Mesendoderm (in vitro differentiated cells): ENCODE measurements around the gene CFAP126.
"Not testable (repeated sequence)": the region's sequence is repeated elsewhere in the genome, so short reads cannot be mapped to it uniquely, and the experiment has no call there.

ENCODE experiments used
- DNase-seq: peaks from one replicate; pipeline ENCODE4 v3.0.0; 2013
- H2AK5ac ChIP-seq: 2 replicates; pipeline ENCODE4 v1.6.1; 2013; ENCODE audit warnings: low read length, inconsistent platforms
- H2BK120ac ChIP-seq: 2 replicates; pipeline ENCODE4 v1.6.1; 2013; ENCODE audit warnings: low read depth, mild to moderate bottlenecking, low read length, moderate library complexity, mixed read lengths
- H2BK15ac ChIP-seq: replicated peaks from 2 replicates; pipeline ENCODE4 v1.6.1; 2013; ENCODE audit warnings: low read depth, mild to moderate bottlenecking, moderate library complexity
- H2BK5ac ChIP-seq: 2 replicates; pipeline ENCODE4 v1.6.1; 2013; ENCODE audit warnings: low read length, inconsistent platforms
- H3K18ac ChIP-seq: 2 replicates; pipeline ENCODE4 v1.6.1; 2013; ENCODE audit warnings: mild to moderate bottlenecking, low read length, mixed read lengths
- H3K23ac ChIP-seq: one replicate; pipeline ENCODE4 v1.6.1; 2013; ENCODE audit warnings: low read length
- H3K27ac ChIP-seq: 2 replicates; pipeline ENCODE4 v1.5.1; 2013; ENCODE audit warnings: low read depth, mild to moderate bottlenecking, inconsistent platforms, low read length, moderate library complexity
- H3K27me3 ChIP-seq: 2 replicates; pipeline ENCODE4 v1.6.1; 2013; ENCODE audit warnings: low read length, control low read depth, mild to moderate bottlenecking, inconsistent platforms; ENCODE audit not compliant: insufficient read depth, poor library complexity
- H3K36me3 ChIP-seq: 2 replicates; pipeline ENCODE4 v1.6.1; 2013; ENCODE audit warnings: low read length, inconsistent platforms; ENCODE audit not compliant: control insufficient read depth, insufficient read depth
- H3K4ac ChIP-seq: one replicate; pipeline ENCODE4 v1.6.1; 2013; ENCODE audit warnings: low read depth, mild to moderate bottlenecking, low read length, moderate library complexity
- H3K4me1 ChIP-seq: 2 replicates; pipeline ENCODE4 v1.6.1; 2013; ENCODE audit warnings: low read depth, low read length, inconsistent platforms; ENCODE audit not compliant: control insufficient read depth
- H3K4me2 ChIP-seq: 2 replicates; pipeline ENCODE4 v1.6.1; 2013; ENCODE audit warnings: low read length
- H3K4me3 ChIP-seq: 2 replicates; pipeline ENCODE4 v1.5.1; 2013; ENCODE audit warnings: mild to moderate bottlenecking, low read length
- H3K56ac ChIP-seq: one replicate; pipeline ENCODE4 v1.6.1; 2013; ENCODE audit warnings: low read length
- H3K79me1 ChIP-seq: 2 replicates; pipeline ENCODE4 v1.6.1; 2013; ENCODE audit warnings: low read length, inconsistent platforms
- H3K79me2 ChIP-seq: 2 replicates; pipeline ENCODE4 v1.6.1; 2013; ENCODE audit warnings: mild to moderate bottlenecking, low read length; ENCODE audit not compliant: control insufficient read depth, insufficient read depth
- H3K9ac ChIP-seq: 2 replicates; pipeline ENCODE4 v1.6.1; 2013; ENCODE audit warnings: low read length, inconsistent platforms
- H4K5ac ChIP-seq: one replicate; pipeline ENCODE4 v1.6.1; 2013; ENCODE audit warnings: low read length
- H4K8ac ChIP-seq: one replicate; pipeline ENCODE4 v1.6.1; 2013; ENCODE audit warnings: low read depth, mild to moderate bottlenecking, control low read depth, low read length, moderate library complexity
- WGBS: extraction: QIAGEN DNeasy Blood & Tissue Kit; methylation state at CpG from one replicate; pipeline ENCODE4 v1.1.7; 2013; ENCODE audit warnings: low lambda C conversion rate, missing lambda C conversion rate; ENCODE audit not compliant: insufficient coverage; ENCODE audit errors: extremely low coverage; 5-methylcytosine and 5-hydroxymethylcytosine counted together

Gene CFAP126

GRCh38 chr1:161389691-161390558 lies 22.2 kb upstream of the CFAP126 start:
- DNase-seq, result peak; percentile 97
- H3K4ac ChIP-seq, result no peak overlapping the region
- H3K79me2 ChIP-seq, result no peaks in the 10 kb centered on the region
- peak overlapping the region; percentile 96 for H3K4me2 ChIP-seq
- no peaks in the 10 kb centered on the region for H3K27me3 ChIP-seq
- no peak overlapping the region for H3K27ac ChIP-seq
- no peaks in the 10 kb centered on the region for H3K4me1 ChIP-seq
- H4K8ac ChIP-seq, result no peak overlapping the region
- H2BK15ac ChIP-seq, result no peak overlapping the region
- no peak overlapping the region for H4K5ac ChIP-seq
- H3K18ac ChIP-seq, result no peak overlapping the region
- H2AK5ac ChIP-seq, result no peak overlapping the region
- no peak overlapping the region for H2BK120ac ChIP-seq
- H3K23ac ChIP-seq, result peak overlapping the region; percentile 48
- peak overlapping the region; percentile 99 for H3K9ac ChIP-seq
- H2BK5ac ChIP-seq, result peak overlapping the region; percentile 82
- no CpG with 5 or more reads among the region's 79 CpGs for WGBS
- H3K4me3 ChIP-seq, result peak overlapping the region; percentile 94
- peak overlapping the region; percentile 100 for H3K56ac ChIP-seq
- H3K79me1 ChIP-seq, result no peaks in the 10 kb centered on the region
- no peaks in the 10 kb centered on the region for H3K36me3 ChIP-seq

DNA sequence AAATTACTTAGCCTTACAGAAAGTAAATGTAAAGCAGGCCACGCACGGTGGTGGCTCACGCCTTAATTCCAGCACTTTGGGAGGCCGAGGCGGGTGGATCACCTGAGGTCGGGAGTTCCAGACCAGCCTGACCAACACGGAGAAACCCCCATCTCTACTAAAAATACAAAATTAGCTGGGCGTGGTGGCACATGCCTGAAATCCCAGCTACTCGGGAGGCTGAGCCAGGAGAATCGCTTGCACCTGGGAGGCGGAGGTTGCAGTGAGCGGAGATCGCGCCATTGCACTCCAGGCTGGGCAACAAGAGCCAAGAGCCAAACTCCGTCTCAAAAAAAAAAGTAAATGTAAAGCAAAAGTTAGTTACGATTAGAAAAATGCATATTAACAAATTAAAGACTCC lies 21.5 kb upstream of the CFAP126 start:
- not testable (repeated sequence) for H2BK120ac ChIP-seq, H2AK5ac ChIP-seq, H3K36me3 ChIP-seq, H3K27ac ChIP-seq, H3K4me3 ChIP-seq, H4K8ac ChIP-seq, H2BK15ac ChIP-seq, H3K4ac ChIP-seq, H3K27me3 ChIP-seq, H3K79me1 ChIP-seq, H3K23ac ChIP-seq, H3K4me1 ChIP-seq, H2BK5ac ChIP-seq, H3K79me2 ChIP-seq, H4K5ac ChIP-seq, DNase-seq, H3K18ac ChIP-seq
- no CpG with 5 or more reads among the region's 16 CpGs for WGBS
- H3K56ac ChIP-seq, result peak overlapping the region; percentile 100
- peak overlapping the region; percentile 99 for H3K9ac ChIP-seq
- peak overlapping the region; percentile 89 for H3K4me2 ChIP-seq

DNA sequence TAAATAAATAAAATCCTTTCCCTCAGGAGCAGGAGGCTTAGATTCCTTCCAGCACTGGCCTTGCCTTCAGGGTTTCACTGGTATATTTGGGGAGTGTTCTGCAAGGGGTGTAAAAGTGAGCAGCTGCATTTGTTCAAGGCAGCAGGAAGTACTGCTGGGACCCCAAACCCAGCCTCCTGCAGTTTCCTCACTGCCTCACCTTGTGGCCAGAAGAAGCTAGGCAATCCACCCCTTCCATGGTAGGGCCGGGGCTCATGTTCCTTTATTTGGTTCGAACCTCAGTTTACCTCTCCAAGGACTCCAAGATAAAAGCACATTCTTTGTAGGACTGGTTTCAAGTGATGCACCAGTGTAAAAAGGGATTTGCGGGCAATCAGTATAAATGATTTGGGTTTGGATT lies 21.0 kb upstream of the CFAP126 start:
- no peaks in the 10 kb centered on the region for H3K79me1 ChIP-seq
- H3K9ac ChIP-seq, result no peak overlapping the region
- no peak overlapping the region for H3K23ac ChIP-seq
- H3K56ac ChIP-seq, result no peak overlapping the region
- H3K79me2 ChIP-seq, result no peaks in the 10 kb centered on the region
- no peak overlapping the region for H2BK120ac ChIP-seq
- H3K27me3 ChIP-seq, result no peaks in the 10 kb centered on the region
- no peak overlapping the region for H3K4ac ChIP-seq
- H3K4me1 ChIP-seq, result no peaks in the 10 kb centered on the region
- H2BK5ac ChIP-seq, result no peak overlapping the region
- H3K18ac ChIP-seq, result no peak overlapping the region
- H2AK5ac ChIP-seq, result no peak overlapping the region
- peak; percentile 35 for DNase-seq
- no peak overlapping the region for H4K5ac ChIP-seq
- H2BK15ac ChIP-seq, result no peak overlapping the region
- no peak overlapping the region for H3K27ac ChIP-seq
- H3K4me2 ChIP-seq, result no peak overlapping the region
- no CpG with 5 or more reads among the region's 3 CpGs for WGBS
- no peak overlapping the region for H4K8ac ChIP-seq
- H3K4me3 ChIP-seq, result no peak overlapping the region
- H3K36me3 ChIP-seq, result no peaks in the 10 kb centered on the region

DNA sequence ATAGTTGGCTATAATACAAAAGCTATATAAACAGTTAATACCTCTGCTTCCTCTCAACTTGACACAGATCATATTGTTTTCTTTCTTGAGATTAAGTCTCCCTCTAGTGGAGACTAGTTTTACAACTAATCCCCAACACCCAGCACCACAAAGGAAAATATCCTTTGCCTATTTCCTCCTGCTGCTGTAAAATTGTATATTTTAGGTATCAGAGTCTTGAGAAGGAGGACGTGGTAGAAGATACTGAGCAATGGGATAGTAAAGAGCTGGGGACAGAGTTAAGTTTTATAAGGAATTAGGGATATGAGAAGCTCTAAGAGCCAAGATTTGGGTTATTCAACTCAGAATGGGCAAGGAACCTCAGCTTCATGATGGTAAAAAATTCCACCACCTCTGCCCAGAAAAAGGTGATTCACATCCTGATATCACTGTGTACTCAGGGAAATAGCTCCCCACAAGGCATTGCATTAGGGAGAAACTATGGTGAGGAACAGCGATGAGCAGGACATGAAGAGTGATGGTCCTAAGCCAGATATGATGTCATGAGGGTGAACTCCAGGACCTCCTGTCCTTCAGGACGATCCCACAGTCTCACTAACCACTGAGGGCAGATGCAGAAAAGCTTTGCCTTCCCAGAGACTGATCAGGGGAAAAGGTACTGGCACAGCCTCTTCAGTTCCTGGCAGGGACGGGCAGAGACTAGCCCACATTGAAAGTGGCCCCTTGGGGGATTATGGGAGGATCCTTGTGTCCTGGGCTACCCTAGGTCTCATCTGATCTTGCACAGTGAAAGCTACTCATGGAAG lies 14.7 kb upstream of the CFAP126 start:
- no peak overlapping the region for H2BK15ac ChIP-seq
- no peak overlapping the region for H2AK5ac ChIP-seq
- no peak overlapping the region for H3K27ac ChIP-seq
- H4K5ac ChIP-seq, result no peak overlapping the region
- H3K79me2 ChIP-seq, result no peaks in the 10 kb centered on the region
- no peak overlapping the region for H4K8ac ChIP-seq
- peak overlapping the region; percentile 18 for H3K56ac ChIP-seq
- H3K4me3 ChIP-seq, result no peak overlapping the region
- no peaks in the 10 kb centered on the region for H3K36me3 ChIP-seq
- H3K4me2 ChIP-seq, result no peak overlapping the region
- H3K18ac ChIP-seq, result no peak overlapping the region
- H3K9ac ChIP-seq, result no peak overlapping the region
- H3K4ac ChIP-seq, result no peak overlapping the region
- no peaks in the 10 kb centered on the region for H3K27me3 ChIP-seq
- H3K4me1 ChIP-seq, result no peaks in the 10 kb centered on the region
- no CpG with 5 or more reads among the region's 4 CpGs for whole genome bisulfite sequencing
- H3K79me1 ChIP-seq, result no peaks in the 10 kb centered on the region
- DNase-seq, result peak; percentile 63
- H2BK120ac ChIP-seq, result no peak overlapping the region
- no peak overlapping the region for H2BK5ac ChIP-seq
- no peak overlapping the region for H3K23ac ChIP-seq

DNA sequence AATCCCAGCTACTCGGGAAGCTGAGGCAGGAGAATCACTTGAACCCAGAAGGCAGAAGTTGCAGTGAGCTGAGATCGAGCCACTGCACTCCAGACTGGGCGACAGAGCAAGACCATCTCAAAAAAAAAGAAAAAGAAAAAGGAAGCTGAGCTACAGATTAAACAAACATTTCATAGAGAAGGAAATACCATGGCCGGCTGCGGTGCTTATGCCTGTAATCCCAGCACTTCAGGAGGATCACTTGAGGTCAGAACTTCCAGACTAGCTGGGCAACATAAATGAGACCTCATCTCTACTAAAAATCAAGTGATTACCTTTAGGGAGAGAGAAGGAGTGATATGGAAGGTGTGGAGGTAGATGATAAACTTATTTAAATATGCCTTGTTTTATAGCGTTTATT lies 14.0 kb upstream of the CFAP126 start:
- DNase-seq, result no peak
- no CpG with 5 or more reads among the region's 6 CpGs for WGBS
- H2AK5ac ChIP-seq, result no peak overlapping the region
- no peaks in the 10 kb centered on the region for H3K79me1 ChIP-seq
- H4K8ac ChIP-seq, result no peak overlapping the region
- H3K56ac ChIP-seq, result no peak overlapping the region
- no peaks in the 10 kb centered on the region for H3K79me2 ChIP-seq
- no peaks in the 10 kb centered on the region for H3K4me1 ChIP-seq
- no peak overlapping the region for H2BK5ac ChIP-seq
- H3K4me2 ChIP-seq, result no peak overlapping the region
- H2BK120ac ChIP-seq, result no peak overlapping the region
- no peak overlapping the region for H3K18ac ChIP-seq
- H4K5ac ChIP-seq, result no peak overlapping the region
- no peaks in the 10 kb centered on the region for H3K27me3 ChIP-seq
- no peak overlapping the region for H3K23ac ChIP-seq
- H3K36me3 ChIP-seq, result no peaks in the 10 kb centered on the region
- no peak overlapping the region for H2BK15ac ChIP-seq
- no peak overlapping the region for H3K4me3 ChIP-seq
- no peak overlapping the region for H3K4ac ChIP-seq
- H3K27ac ChIP-seq, result no peak overlapping the region
- H3K9ac ChIP-seq, result no peak overlapping the region
